GM18508 (cell line): ENCODE measurements around the gene PCLAF.
"Not testable (repeated sequence)": the region's sequence is repeated elsewhere in the genome, so short reads cannot be mapped to it uniquely, and the experiment has no call there.

Experiments used
- ATAC-seq: cut with Tn5 transposase; IDR thresholded peaks from one replicate; pipeline ENCODE4 v1.9.1; 2021; ENCODE audit warnings: moderate number of reproducible peaks; ENCODE audit not compliant: insufficient read depth, unreplicated experiment

Gene PCLAF

DNA sequence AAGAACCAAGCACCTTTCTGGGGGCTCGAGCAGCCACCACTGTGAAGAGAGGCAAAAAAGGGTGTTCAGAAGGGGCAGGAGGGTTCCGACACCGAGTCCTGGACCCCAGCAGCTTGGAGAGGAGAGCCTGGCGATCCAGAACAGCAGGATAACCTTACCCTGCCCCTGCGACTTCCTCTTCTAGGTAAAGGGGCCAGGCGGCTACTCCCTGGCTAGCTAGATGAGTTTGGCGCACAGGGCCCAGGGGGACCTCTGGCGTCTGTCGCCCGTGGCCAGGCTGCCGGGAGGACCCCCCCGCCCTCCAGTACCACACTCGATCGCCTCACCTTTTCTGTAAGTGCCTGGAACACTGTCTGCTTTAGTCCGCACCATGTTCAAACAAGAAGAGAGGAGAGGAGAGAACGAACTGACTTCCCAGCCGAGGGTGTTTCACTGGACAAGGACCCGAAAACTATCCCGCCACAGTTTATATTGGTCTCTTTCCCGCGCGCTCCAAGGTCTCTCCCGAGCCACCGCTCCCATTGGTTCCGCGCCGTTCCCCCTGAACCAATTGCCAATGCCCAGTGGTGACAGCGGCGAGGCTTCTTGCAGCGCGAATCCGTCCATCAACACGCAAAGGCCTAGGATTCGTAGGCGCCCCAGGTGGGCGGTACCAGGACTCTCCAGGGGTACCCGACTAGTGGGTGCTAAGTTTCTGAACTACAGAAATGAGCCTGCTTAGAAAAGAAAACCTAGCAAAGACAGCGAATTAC, at the start of gene PCLAF:
Gene PCLAF (minus strand): TSS at position 442 of the 752 bp plus-strand sequence. CDS start 70 bp downstream, at position 372.
- ATAC-seq: peak; percentile 80

DNA sequence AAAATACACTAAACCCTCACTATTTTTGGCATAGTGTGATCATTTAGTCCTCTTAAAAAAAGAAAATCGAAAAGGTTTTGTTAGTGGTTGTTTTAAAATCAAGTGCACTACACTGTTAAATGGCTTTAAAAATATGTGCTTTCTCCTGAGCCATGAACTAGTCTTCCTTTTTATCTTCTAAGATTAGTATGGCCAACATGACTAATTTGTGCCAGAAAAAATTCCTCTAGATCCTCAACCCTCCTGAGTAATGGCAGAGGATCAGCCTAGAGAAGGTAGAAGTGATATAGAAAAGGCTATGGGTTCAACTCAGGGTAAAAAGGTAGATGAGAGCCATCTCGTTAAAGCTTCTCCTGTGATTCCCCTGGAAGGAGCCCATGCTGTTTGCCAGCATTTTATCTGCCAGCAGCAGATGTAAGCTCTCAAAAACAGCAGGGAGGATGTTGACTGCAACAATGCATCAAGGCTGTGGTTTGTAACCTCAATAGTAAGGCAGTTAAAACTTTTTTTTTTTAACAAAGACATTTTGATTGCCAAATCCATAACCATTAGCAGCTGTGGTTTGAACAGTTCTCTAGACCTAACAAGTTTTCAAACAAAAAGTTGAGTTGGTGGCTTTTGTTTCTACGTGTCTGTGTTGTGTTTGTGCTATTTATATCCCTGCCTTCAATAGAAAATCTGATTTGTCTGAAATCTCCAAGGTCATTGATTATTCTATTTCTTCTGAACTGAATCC, 48.9 kb upstream of the PCLAF start:
- ATAC-seq: no peak

DNA sequence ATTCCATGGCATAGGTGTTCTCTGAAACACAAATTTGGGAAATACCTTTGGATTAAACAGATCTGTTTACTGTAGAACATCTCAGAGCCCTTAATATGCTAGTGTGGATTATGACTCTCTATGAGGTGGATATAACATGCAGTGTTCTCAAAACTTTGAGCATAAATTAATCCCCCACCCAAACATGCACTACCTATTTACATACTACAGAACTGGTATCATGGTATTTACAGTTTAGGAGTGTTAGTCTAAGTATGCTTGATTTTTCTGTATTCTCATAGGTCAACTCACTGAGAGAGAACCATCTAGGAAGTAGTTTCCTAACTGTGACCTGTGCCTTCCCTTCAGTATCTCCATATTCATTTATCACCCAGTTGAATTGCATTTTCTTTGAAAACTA, 48.2 kb upstream of the PCLAF start:
- ATAC-seq: no peak

DNA sequence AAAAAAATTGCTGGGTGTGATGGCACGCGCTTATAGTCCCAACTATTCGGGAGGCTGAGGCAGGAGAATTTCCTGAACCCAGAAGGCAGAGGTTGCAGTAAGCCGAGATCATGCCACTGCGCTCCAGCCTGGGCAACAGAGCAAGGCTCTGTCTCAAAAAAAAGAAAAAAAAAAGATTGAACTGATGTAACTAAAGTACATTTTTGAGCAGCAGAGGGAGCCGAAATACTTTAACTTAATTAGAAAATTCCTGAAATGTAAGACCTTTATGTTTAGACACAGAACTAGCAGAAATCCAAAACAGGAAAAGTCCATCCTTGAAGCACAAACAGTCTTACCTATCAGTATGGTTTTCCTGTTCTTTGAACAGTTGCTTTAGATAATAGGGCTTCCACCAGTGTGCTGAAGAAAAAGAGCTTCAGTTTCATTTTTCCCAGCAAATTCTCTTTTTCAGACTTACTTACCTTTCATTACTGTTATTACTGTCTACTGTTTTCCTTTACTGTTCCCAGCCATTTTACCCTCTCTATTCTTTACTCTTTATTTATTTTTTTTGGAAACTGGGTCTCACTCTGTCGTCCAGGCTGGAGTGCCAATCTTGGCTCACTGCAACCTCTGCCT, 45.7 kb upstream of the PCLAF start:
- no peak for ATAC-seq

- no peak for ATAC-seq
Observed at GRCh38 chr15:64425221-64425620, 44.0 kb upstream of the PCLAF start.

- no peak for ATAC-seq
Observed at GRCh38 chr15:64423970-64424369, 42.7 kb upstream of the PCLAF start.

DNA sequence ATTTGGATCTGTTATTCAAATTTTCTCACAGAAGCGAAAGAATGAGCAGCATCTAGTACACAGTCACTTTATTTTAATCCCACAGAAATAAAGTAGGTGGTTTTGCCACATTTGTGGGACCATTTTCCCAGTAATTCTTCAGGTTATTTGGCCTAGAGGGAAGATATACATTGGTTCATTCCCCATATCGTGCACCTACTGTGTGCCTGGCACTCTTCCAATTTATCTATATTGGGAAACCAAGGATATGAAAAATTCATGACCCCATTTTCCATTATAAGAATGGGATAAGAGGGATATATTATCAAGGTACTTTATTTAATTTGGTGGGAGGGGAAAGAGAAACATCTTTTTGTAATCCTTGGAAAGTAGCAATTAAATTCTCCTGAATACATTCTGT, 41.5 kb upstream of the PCLAF start:
- ATAC-seq: no peak

DNA sequence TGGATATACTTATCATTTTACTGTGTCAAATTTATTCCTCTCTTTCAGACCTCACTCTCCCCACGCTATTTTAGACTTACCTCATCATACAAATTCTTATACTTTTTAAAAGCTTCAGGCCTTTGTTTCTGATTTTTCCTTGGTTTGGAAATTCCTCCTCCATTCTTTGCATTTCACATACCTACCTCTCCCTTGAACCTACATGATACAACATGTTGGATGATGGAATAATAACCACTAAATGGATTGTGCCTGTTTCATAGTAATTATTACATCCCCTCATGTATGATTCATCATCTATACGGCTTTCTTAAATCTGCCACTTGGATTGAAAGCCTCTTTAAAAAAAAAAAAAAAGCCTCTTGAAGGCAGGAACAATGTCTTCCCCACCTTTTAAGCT, 31.0 kb upstream of the PCLAF start:
- ATAC-seq: no peak

GRCh38 chr15:64400583-64400982, 19.3 kb upstream of the PCLAF start:
- ATAC-seq: no peak

- no peak for ATAC-seq
Observed at GRCh38 chr15:64398575-64398974, 17.3 kb upstream of the PCLAF start.

DNA sequence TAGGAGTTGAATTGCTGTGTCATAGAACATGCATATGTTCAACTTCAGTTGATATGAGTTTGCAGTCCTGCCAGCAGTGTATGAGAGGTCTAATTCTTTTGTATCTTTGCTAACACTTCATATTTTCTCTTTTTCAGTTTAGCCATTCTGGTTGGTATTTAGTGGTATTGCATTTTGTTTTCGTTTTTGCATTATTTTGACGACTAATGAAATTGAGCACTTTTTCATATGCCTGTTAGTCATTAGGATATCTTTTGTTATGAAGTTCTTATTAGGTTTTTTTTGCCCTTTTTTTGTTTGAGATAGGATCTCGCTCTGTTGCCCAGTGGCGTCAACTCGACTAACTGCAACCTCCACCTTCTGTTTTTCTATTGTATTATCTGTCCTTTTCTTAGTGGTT, 15.5 kb upstream of the PCLAF start:
- ATAC-seq: no peak

DNA sequence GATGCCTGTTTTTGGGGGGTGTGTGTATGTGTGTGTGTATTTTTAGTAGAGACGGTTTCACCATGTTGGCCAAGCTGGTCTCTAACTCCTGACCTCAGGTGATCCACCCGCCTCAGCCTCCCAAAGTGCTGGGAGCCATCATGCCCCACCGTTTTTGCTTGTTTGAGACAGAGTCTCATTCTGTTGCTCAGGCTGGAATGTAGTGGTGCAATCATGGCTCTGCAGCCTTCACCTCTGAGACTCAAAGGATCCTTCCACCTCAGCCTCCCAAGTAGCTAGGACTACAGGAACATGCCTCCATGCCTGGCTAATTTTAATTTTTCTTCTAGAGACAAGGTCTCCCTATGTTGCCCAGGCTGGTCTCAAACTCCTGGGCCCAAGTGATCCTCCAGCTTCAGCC, 11.2 kb upstream of the PCLAF start:
- ATAC-seq: not testable (repeated sequence)

- no peak for ATAC-seq
Observed at GRCh38 chr15:64389036-64389435, 7.8 kb upstream of the PCLAF start.

DNA sequence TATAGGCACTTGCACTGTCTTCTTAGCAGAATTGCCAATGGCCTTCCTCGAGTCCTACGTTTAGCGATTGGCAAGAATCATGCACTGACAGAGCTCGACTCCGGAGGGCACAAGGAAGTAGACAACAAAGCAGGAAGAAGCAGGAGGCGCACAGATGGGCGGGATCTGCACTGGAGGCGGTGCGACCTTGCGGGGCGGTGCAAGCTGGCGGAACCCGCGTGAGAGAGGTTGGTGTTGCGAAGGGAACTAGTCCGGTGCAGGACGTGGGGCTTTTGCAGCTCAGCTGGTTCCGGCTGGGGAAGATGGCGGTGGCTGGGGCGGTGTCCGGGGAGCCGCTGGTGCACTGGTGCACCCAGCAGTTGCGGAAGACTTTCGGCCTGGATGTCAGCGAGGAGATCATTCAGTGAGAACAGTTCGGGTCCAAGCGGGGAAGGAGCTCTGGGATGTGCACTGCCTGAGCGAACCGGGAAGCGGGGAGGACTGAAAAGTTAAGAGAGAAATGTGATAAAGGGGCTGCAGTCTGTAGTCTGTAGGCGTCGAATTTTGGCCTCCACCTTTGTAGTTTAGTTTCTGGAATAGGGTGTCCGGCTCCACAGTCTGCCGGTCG, 6.4 kb upstream of the PCLAF start, which contains the start of gene TRIP4:
Gene TRIP4 (plus strand): TSS at position 275 of the 607 bp plus-strand sequence. CDS start 28 bp downstream, at position 303.
- ATAC-seq: peak; percentile 89

GRCh38 chr15:64386291-64386690, 5.0 kb upstream of the PCLAF start:
- ATAC-seq: no peak

DNA sequence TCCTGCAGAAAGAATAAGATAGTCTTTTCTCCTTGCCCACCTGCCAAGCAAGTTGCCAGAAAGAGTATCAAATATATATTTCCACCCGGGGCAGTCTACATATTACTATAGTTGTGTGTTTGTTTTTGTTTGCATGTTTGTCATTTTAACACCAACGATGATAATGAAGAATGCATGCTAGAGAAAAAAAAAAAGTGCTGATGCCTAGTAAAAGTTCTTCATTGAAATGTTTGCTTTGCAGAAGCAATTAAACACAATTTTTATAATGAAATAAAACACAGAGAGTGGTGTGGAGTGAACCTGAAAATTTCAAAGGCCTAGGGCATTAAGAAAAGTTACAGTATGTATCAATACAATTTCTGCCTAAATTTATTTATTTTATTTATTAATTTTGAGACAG, 2.5 kb upstream of the PCLAF start:
- ATAC-seq: no peak

DNA sequence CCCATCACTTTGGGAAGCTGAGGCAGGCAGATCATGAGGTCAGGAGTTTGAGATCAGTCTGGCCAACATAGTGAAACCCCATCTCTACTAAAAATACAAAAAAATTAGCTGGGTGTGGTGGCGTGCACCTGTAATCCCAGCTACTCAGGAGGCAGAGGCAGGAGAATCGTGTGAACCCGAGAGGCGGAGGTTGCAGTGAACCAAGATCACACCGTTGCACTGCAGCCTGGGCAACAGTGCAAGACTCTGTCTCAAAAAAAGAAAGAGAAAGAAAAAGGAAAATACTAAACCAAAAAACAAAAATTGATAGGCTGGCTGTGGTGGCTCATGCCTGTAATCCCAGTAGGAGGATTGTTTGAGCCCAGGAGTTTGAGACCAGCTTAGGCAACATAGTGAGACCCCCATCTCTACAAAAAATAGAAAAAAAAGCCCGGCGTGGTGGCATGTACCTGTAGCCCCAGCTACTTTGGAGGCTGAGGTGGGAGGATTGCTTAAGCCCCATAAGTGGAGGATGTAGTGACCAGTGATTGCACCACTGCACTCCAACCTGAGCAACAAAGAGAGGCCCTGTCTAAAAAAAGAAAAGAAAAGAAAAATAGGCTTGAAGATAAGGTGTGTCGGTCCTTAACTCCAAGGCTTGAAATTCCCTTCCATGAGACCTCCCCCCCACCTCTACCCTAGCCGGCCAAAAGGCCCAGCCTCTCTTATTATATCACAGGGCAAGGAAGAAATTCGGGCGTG, 941 bp downstream of the PCLAF start:
- not testable (repeated sequence) for ATAC-seq

DNA sequence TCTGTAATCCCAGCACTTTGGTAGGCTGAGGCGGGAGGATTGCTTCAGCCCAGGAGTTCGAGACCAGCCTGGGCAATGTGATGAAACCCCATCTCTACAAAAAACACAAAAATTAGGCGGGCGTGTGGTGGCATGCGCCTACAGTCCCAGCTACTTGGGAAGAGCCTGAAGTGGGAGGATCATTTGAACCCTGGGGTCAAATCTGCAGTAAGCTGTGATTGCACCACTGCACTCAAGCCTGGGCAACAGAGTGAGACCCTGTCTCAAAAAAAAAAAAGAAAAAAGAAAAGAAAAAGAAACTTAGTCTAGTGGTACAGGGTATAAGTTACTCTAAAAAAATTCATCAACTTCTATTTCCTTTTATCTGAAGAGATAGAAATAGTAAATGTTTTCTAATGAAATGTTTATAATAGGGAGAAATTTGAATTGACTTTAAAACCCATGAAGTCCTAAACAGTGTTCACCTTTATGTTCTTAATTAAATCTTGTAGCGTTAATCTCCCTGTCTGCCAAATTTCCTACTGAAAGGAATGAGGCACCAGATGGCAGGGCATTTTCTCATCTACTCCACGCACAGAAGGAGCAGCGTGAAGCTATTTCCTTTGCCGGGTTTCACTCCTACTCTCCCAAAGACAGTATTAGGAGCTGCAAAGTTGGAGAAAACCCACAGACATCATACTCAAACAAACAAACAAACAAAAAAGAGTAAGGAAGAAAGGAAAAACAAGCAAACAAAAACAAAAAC, 1.9 kb downstream of the PCLAF start:
- no peak for ATAC-seq

DNA sequence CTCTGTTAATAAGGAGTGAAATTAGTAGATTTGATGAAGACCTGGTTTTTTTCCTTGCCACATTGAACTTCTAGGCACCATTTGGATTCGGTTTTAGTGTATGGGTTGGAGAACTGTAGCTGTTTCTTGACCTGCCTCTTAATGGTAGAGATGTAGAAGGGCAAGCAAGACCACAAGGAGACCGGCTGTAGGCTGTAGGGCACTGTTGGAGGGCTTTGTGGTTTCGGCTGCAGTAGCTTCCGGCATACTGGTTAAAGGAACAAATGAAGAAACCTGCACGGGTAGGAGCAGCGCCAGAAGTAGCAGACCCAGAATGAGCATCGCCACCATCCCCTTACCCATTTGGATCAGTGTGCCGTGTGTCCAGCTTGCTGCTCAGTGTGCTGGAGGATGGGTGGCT, 7.9 kb downstream of the PCLAF start:
- ATAC-seq: no peak
